Brain microvascular endothelial cell (primary cell): ENCODE measurements around the gene TSPO2.

Experiments
- DNase-seq: peaks from one replicate; pipeline ENCODE4 v3.0.0-alpha.2; 2020
- H3K27ac ChIP-seq: fragments of 250-450 bp; sonication (Bioruptor Pico); 2 replicates; pipeline ENCODE4 v1.5.1; 2020; ENCODE audit warnings: mild to moderate bottlenecking, moderate library complexity
- H3K27me3 ChIP-seq: fragments of 250-450 bp; sonication (Bioruptor Pico); replicated peaks from 2 replicates; pipeline ENCODE4 v1.5.1; 2020; ENCODE audit warnings: mild to moderate bottlenecking
- H3K36me3 ChIP-seq: fragments of 250-450 bp; sonication (Bioruptor Pico); replicated peaks from 2 replicates; pipeline ENCODE4 v1.5.1; 2020; ENCODE audit warnings: mild to moderate bottlenecking
- H3K4me3 ChIP-seq: 2 replicates; pipeline ENCODE4 v1.5.1; 2011; ENCODE audit warnings: low read depth, mild to moderate bottlenecking, control low read depth, low read length, moderate library complexity
- CTCF ChIP-seq: IDR thresholded peaks from 2 replicates; pipeline ENCODE4 v1.5.1; 2011; ENCODE audit warnings: low read depth, mild to moderate bottlenecking, moderate library complexity, low read length, control low read depth, inconsistent platforms; ENCODE audit errors: missing control alignments
- in situ Hi-C: cut with HindIII; loops from 2 replicates; pipeline ENCODE4 v1.10.0; 2017; ENCODE audit warnings: low sequenced_read_pairs, low pct_ligation_motif_present

Gene TSPO2

DNA sequence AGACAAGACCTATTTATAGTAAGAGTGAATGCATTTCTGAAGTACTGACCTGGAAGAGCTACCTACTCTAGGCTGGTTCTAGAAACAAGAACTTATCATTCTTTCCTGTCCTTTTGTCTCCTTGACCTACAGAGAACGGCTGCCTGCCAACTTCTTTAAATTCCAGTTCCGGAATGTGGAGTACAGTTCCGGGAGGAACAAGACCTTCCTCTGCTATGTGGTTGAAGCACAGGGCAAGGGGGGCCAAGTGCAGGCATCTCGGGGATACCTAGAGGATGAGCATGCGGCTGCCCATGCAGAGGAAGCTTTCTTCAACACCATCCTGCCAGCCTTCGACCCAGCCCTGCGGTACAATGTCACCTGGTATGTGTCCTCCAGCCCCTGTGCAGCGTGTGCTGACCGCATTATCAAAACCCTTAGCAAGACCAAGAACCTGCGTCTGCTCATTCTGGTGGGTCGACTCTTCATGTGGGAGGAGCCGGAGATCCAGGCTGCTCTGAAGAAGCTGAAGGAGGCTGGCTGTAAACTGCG is 19.0 kb downstream of the TSPO2 start:
- TF ChIP-seq CTCF = no peak
- H3K27me3 ChIP-seq = no peaks in the 10 kb centered on the region
- no peak overlapping the region for H3K27ac ChIP-seq
- no peak overlapping the region for H3K4me3 ChIP-seq
- H3K36me3 ChIP-seq = no peaks in the 10 kb centered on the region
- in situ Hi-C loops = no loop called here
- no peak for DNase-seq

GRCh38 chr6:41062056-41062455 is 19.8 kb downstream of the TSPO2 start:
- Histone ChIP-seq H3K27me3 (no peaks in the 10 kb centered on the region), H3K4me3 (no peak overlapping the region), H3K27ac (no peak overlapping the region), H3K36me3 (no peaks in the 10 kb centered on the region)
- no peak for DNase-seq
- no peak for TF ChIP-seq CTCF
- in situ Hi-C loops = no loop called here

DNA sequence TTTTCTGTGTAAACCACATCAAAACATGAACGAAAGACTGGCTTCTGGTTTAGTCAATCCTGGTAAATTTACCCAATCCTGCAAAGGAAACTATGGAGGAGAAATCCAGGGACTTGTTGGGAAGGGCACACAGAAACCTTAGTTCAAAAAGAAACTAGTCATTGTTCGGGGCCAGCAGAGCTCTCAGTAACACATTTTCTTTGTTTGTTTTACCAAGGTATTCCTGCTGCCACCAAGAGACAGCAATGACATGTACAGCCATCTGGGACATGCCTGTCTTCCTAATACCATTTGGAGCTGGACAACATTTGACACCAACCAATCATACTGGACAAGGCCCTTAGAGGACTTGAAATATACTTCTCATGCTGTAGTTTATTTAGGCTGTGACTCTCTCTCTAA is 21.6 kb downstream of the TSPO2 start:
- Histone ChIP-seq H3K4me3 (no peak overlapping the region), H3K27ac (no peak overlapping the region), H3K27me3 (no peaks in the 10 kb centered on the region), H3K36me3 (no peaks in the 10 kb centered on the region)
- no peak for TF ChIP-seq CTCF
- in situ Hi-C loops = no loop called here
- no peak for DNase-seq

- Histone ChIP-seq H3K36me3 (no peaks in the 10 kb centered on the region), H3K27ac (no peak overlapping the region), H3K4me3 (no peak overlapping the region), H3K27me3 (no peaks in the 10 kb centered on the region)
- no peak for DNase-seq
- in situ Hi-C loops = no loop called here
- TF ChIP-seq CTCF = no peak
Observed at GRCh38 chr6:41064841-41065240, 22.6 kb downstream of the TSPO2 start.

DNA sequence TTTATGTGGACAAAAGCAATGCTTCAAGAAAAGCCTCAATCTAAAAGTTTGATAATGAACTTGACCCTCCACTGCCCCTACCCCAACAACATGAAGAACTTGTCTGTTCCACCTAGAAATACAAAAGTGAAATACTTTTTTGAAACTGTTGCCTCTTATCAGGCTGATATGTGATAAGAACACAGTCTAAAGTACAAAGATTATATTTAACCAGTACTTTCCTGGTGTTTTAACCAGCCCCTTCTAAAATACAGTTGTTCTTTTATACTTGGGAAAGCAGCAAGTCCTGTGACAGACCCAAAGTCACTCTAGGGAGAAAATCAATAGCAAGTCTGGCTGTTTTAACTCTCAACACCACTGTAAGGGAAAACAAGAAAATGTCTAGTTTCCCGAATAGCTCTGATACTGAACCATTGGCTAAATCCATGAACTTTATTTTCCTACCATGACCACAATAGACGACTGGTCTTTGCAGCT is 23.3 kb downstream of the TSPO2 start:
- H3K27me3 ChIP-seq = no peaks in the 10 kb centered on the region
- no peak overlapping the region for H3K4me3 ChIP-seq
- in situ Hi-C loops = no loop called here
- no peaks in the 10 kb centered on the region for H3K36me3 ChIP-seq
- no peak overlapping the region for H3K27ac ChIP-seq
- no peak for TF ChIP-seq CTCF
- no peak for DNase-seq

GRCh38 chr6:41066867-41067304 is 24.6 kb downstream of the TSPO2 start:
- in situ Hi-C loops = no loop called here
- peak; percentile 64 for DNase-seq
- Histone ChIP-seq H3K4me3 (no peak overlapping the region), H3K36me3 (no peaks in the 10 kb centered on the region), H3K27me3 (no peaks in the 10 kb centered on the region), H3K27ac (no peak overlapping the region)
- TF ChIP-seq CTCF = peak; percentile 81
